ENCODE measurements around the gene OSBPL6.

The OSBPL6 gene

DNA sequence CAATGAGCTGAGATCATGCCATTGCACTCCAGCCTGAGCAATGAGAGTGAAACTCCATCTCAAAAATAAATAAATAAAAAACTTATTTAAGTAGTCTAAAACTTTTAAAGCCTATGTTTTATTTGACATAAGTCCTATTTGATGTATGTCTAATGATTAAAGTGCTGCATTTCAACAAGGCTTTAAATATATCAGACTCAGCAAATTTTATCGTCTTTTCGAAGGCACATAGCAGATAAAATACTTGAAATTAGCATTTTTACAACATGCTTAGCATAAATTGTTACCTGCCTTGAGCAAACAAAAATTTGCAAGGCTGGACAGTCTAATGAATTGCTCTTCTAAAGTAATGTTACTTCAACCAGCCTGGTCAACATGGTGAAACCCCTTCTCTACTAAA, 170.8 kb downstream of the OSBPL6 start (continued):
- TF ChIP-seq, protein P1, sequence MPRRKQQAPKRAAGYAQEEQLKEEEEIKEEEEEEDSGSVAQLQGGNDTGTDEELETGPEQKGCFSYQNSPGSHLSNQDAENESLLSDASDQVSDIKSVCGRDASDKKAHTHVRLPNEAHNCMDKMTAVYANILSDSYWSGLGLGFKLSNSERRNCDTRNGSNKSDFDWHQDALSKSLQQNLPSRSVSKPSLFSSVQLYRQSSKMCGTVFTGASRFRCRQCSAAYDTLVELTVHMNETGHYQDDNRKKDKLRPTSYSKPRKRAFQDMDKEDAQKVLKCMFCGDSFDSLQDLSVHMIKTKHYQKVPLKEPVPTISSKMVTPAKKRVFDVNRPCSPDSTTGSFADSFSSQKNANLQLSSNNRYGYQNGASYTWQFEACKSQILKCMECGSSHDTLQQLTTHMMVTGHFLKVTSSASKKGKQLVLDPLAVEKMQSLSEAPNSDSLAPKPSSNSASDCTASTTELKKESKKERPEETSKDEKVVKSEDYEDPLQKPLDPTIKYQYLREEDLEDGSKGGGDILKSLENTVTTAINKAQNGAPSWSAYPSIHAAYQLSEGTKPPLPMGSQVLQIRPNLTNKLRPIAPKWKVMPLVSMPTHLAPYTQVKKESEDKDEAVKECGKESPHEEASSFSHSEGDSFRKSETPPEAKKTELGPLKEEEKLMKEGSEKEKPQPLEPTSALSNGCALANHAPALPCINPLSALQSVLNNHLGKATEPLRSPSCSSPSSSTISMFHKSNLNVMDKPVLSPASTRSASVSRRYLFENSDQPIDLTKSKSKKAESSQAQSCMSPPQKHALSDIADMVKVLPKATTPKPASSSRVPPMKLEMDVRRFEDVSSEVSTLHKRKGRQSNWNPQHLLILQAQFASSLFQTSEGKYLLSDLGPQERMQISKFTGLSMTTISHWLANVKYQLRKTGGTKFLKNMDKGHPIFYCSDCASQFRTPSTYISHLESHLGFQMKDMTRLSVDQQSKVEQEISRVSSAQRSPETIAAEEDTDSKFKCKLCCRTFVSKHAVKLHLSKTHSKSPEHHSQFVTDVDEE (CRISPR knock-in tag; IDR thresholded peaks at IDR 0.05) = no peak

- no peak for ATAC-seq
- TF ChIP-seq ZNF565 (CRISPR knock-in tag; conservative IDR thresholded peaks at IDR 0.05; ENCODE audit: low read depth) = no peak
- no peak for TF ChIP-seq CSDC2 (CRISPR knock-in tag; IDR thresholded peaks at IDR 0.05)
- no peak for TF ChIP-seq PPARA (CRISPR knock-in tag; IDR thresholded peaks at IDR 0.05; ENCODE audit: borderline replicate concordance)
- TF ChIP-seq ESRRG (CRISPR knock-in tag; IDR thresholded peaks at IDR 0.05) = no peak
- no peak for TF ChIP-seq ZNF8 (CRISPR knock-in tag; IDR thresholded peaks at IDR 0.05)
- TF ChIP-seq, protein P2, sequence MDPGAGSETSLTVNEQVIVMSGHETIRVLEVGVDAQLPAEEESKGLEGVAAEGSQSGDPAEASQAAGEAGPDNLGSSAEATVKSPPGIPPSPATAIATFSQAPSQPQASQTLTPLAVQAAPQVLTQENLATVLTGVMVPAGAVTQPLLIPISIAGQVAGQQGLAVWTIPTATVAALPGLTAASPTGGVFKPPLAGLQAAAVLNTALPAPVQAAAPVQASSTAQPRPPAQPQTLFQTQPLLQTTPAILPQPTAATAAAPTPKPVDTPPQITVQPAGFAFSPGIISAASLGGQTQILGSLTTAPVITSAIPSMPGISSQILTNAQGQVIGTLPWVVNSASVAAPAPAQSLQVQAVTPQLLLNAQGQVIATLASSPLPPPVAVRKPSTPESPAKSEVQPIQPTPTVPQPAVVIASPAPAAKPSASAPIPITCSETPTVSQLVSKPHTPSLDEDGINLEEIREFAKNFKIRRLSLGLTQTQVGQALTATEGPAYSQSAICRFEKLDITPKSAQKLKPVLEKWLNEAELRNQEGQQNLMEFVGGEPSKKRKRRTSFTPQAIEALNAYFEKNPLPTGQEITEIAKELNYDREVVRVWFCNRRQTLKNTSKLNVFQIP (CRISPR knock-in tag; IDR thresholded peaks at IDR 0.05; ENCODE audit: borderline replicate concordance, low read depth) = no peak
- no peak for TF ChIP-seq ZFP3 (CRISPR knock-in tag; IDR thresholded peaks at IDR 0.05)
- TF ChIP-seq TOX (CRISPR knock-in tag; IDR thresholded peaks at IDR 0.05; ENCODE audit: borderline replicate concordance) = no peak
- no peak for TF ChIP-seq ZC3H10 (CRISPR knock-in tag; IDR thresholded peaks at IDR 0.05)
- TF ChIP-seq RARB (CRISPR knock-in tag; IDR thresholded peaks at IDR 0.05) = no peak
- TF ChIP-seq TCF4 (CRISPR knock-in tag; IDR thresholded peaks at IDR 0.05; ENCODE audit: borderline replicate concordance) = no peak
- TF ChIP-seq BACH2 (CRISPR knock-in tag; IDR thresholded peaks at IDR 0.05; ENCODE audit: borderline replicate concordance) = no peak
- TF ChIP-seq ISL1 (CRISPR knock-in tag; IDR thresholded peaks at IDR 0.05) = no peak
- TF ChIP-seq SNAI2 (CRISPR knock-in tag; IDR thresholded peaks at IDR 0.05) = no peak
- no peak for TF ChIP-seq OSR1 (CRISPR knock-in tag; IDR thresholded peaks at IDR 0.05)
These were observed 172.1 kb downstream of the OSBPL6 start for GRCh38 chr2:178366412-178366811.

DNA sequence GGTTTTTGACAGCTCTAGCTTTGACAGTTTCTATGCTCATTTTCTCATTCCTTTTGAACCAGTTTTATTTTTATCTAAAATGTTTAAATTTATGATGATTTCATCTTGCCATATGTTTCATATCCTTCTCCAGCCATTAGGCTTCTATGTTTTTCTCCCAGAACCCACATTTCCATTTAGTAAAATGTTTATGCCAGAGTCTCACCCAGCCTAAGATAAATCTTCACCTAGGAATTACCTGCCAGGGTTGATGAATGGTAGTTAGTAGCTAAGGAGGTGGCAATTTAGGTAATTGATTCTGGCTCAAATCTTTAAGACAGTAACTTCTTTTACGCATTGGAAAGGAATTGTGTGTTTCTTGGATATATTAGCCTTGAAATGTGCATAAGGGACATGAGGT, 173.0 kb downstream of the OSBPL6 start:
- ATAC-seq = no peak
- TF ChIP-seq GLIS3 (CRISPR knock-in tag; IDR thresholded peaks at IDR 0.05) = no peak
- no peak for TF ChIP-seq PATZ1 (CRISPR knock-in tag; IDR thresholded peaks at IDR 0.05; ENCODE audit: borderline replicate concordance)
- no peak for TF ChIP-seq ZFP30 (CRISPR knock-in tag; IDR thresholded peaks at IDR 0.05)
- no peak for TF ChIP-seq ZNF8 (CRISPR knock-in tag; IDR thresholded peaks at IDR 0.05)
- no peak for TF ChIP-seq ZNF565 (CRISPR knock-in tag; conservative IDR thresholded peaks at IDR 0.05; ENCODE audit: low read depth)
- TF ChIP-seq RARB (CRISPR knock-in tag; IDR thresholded peaks at IDR 0.05) = no peak
- TF ChIP-seq ZFP3 (CRISPR knock-in tag; IDR thresholded peaks at IDR 0.05) = no peak
- TF ChIP-seq SNAI2 (CRISPR knock-in tag; IDR thresholded peaks at IDR 0.05) = no peak
- TF ChIP-seq OSR1 (CRISPR knock-in tag; IDR thresholded peaks at IDR 0.05) = no peak
- TF ChIP-seq, protein P3, sequence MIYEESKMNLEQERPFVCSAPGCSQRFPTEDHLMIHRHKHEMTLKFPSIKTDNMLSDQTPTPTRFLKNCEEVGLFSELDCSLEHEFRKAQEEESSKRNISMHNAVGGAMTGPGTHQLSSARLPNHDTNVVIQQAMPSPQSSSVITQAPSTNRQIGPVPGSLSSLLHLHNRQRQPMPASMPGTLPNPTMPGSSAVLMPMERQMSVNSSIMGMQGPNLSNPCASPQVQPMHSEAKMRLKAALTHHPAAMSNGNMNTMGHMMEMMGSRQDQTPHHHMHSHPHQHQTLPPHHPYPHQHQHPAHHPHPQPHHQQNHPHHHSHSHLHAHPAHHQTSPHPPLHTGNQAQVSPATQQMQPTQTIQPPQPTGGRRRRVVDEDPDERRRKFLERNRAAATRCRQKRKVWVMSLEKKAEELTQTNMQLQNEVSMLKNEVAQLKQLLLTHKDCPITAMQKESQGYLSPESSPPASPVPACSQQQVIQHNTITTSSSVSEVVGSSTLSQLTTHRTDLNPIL (CRISPR knock-in tag; IDR thresholded peaks at IDR 0.05; ENCODE audit: low read depth) = no peak
- TF ChIP-seq TOX (CRISPR knock-in tag; IDR thresholded peaks at IDR 0.05; ENCODE audit: borderline replicate concordance) = no peak
- no peak for TF ChIP-seq ZNF70 (CRISPR knock-in tag; IDR thresholded peaks at IDR 0.05)
- TF ChIP-seq CSDC2 (CRISPR knock-in tag; IDR thresholded peaks at IDR 0.05) = no peak
- no peak for TF ChIP-seq BACH2 (CRISPR knock-in tag; IDR thresholded peaks at IDR 0.05; ENCODE audit: borderline replicate concordance)
- TF ChIP-seq CSRNP3 (CRISPR knock-in tag; IDR thresholded peaks at IDR 0.05) = no peak
